ENCODE data around the gene CCDC177. TPM values are rescaled to one million over a fixed set of nuclear protein-coding genes. Genes with fewer than 3 reads are reported as not detected.

CCDC177 gene
- total RNA-seq, 1 donor from 2014 or later: not detected

DNA sequence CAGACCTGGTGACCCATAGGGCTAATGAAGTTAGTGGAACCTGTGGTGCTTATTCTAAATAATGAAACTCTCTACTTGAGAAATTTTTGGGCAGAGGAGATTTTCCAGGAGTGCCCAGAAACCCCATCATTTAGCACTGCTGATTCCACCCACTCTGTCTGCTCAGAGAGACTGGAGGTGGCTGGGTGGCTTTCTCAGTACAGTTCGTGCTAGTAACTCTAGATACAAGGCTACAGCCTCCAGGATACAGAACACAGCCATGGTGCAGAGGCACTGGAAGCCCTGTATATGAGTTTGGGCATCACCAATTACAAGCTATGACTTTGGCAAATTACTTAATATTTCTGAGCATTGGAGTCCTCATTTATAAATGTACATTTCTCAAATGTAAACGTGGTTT is 32.4 kb downstream of the CCDC177 start:
- Mint-ChIP-seq H3K27ac (no peak overlapping the region), H3K4me3 (no peak overlapping the region), H3K27me3 (peaks cover 23% of the 10 kb centered on the region), H3K36me3 (ENCODE audit: low read depth) (no peaks in the 10 kb centered on the region), H3K4me1 (peaks cover 17% of the 10 kb centered on the region), H3K9me3 (no peaks in the 10 kb centered on the region)
- intact Hi-C loops (cut with micrococcal nuclease): no loop called here
- peak; percentile 45 for DNase-seq

DNA sequence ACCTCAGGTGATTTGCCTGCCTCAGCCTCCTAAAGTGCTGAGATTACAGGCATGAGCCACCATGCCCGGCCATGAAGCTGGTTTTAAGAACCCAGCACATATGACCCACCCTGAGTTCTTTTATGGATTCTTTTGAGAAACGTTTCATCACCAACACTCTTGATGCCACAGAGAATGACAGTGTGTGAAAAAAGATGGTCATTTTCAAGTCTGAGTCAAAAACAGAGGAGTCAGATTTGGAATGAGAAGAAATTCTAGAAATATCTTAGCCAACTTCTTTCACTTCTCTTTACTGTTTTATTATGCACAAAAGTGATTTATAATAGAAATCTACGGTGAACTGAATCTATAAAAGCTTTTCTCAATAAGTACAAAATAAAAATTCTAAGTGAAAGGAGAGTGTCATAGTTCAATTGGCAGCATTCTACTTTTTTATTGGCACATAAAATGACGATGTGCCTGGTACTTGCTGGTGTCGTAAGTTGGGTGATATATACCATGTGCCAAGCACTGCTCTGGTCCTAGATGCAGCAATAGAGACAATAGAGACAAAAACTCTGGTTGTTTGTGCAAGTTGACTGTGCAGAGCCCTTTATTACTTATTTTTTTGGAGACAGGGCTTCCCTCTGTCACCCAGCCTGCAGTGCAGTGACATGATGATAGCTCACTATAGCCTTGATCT is 33.9 kb downstream of the CCDC177 start:
- Mint-ChIP-seq H3K9me3 (no peaks in the 10 kb centered on the region), H3K27me3 (peaks cover 20% of the 10 kb centered on the region), H3K4me3 (no peak overlapping the region), H3K4me1 (peaks cover 17% of the 10 kb centered on the region), H3K27ac (no peak overlapping the region), H3K36me3 (ENCODE audit: low read depth) (no peaks in the 10 kb centered on the region)
- intact Hi-C loops (cut with micrococcal nuclease): no loop called here
- DNase-seq: peak; percentile 22

DNA sequence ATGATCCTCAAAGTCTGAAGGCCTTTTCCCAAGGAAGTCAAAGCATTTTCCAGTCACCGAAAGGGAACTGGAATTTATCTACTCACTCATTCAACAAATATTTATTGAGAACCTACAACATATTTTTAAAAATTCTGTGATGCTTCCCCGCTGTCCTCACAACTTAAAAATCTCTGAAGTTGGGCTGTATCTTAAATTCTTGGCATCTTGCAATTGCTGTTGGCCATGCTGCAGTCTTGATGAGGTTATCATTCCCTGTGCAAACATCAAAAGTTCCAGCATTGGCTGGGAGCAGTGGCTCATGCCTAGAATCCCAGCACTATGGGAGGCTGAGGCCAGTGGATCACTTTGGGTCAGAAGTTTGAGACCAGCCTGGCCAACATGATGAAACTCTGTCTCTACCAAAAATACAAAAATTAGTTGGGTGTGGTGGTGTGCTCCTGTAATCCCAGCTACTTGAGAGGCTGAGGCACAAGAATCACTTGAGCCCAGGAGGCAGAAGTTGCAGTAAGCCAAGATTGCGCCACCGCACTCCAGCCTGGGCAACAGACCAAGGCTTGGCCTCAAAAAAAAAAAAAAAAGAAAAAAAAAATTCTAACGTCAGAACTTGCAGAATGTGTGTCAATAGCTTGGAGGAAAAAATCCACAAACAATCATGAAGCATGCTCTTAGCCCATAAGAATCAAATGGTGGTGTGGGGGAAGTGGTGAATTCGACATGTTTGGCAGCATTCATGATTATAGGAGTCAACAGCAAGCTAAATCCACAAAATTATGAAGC is 34.9 kb downstream of the CCDC177 start:
- H3K9me3 Mint-ChIP-seq: no peaks in the 10 kb centered on the region
- peaks cover 17% of the 10 kb centered on the region for H3K4me1 Mint-ChIP-seq
- peaks cover 28% of the 10 kb centered on the region for H3K27me3 Mint-ChIP-seq
- H3K4me3 Mint-ChIP-seq: no peak overlapping the region
- peak; percentile 28 for DNase-seq
- no peak overlapping the region for H3K27ac Mint-ChIP-seq
- intact Hi-C loops (cut with micrococcal nuclease): no loop called here
- H3K36me3 Mint-ChIP-seq (ENCODE audit: low read depth): no peaks in the 10 kb centered on the region

DNA sequence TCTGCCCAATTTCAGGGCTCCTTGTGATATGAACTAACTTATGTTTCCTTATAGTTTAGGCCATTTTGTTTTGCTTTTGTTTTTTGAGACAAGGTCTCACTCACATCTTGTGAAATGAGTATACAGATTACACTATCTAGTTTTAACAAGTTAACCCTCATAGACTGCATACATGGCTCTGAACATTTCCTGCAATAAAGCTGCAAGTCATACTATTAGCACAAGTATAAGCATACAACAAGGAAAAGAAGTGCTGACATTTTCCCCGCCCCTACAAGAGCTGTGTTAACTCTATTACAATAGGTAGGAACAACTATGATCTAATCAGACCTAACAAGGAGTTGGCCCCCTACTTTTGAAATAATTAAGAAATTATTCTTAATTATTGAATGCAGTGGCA is 35.9 kb downstream of the CCDC177 start:
- peak; percentile 31 for DNase-seq

DNA sequence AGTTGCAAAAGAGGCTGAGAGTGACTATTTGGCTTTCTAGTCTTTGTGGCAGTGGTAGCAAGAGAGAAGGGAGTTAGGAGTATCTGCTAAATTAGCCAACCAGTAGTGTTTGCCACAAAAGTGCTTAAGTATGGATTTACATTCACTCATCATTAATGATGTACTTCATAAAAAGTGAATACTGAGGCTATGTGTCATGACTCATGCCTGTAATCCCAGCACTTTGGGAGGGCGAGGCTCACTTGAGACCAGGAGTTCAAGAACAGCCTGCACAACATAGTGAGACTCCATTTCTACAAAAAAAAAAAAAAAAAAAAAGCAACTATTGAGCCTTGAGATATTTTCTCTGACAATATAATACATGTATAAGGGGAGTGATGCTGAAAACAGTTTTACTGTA is 36.8 kb downstream of the CCDC177 start:
- no peaks in the 10 kb centered on the region for H3K36me3 Mint-ChIP-seq (ENCODE audit: low read depth)
- intact Hi-C loops (cut with micrococcal nuclease): loop anchor here (1.0 kb wide), 1 partner anchor 42 kb away; no protein-coding TSS in a partner anchor
- no peaks in the 10 kb centered on the region for H3K4me1 Mint-ChIP-seq
- no peak overlapping the region for H3K4me3 Mint-ChIP-seq
- peaks cover 35% of the 10 kb centered on the region for H3K27me3 Mint-ChIP-seq
- H3K9me3 Mint-ChIP-seq: no peaks in the 10 kb centered on the region
- peak; percentile 31 for DNase-seq
- H3K27ac Mint-ChIP-seq: no peak overlapping the region

More for the DNA sequence above, 35.9 kb downstream of the CCDC177 start:
- Mint-ChIP-seq H3K4me3 (no peak overlapping the region), H3K9me3 (no peaks in the 10 kb centered on the region), H3K27me3 (peaks cover 30% of the 10 kb centered on the region), H3K36me3 (ENCODE audit: low read depth) (no peaks in the 10 kb centered on the region), H3K4me1 (peaks cover 7% of the 10 kb centered on the region), H3K27ac (no peak overlapping the region)
- intact Hi-C loops (cut with micrococcal nuclease): no loop called here

DNA sequence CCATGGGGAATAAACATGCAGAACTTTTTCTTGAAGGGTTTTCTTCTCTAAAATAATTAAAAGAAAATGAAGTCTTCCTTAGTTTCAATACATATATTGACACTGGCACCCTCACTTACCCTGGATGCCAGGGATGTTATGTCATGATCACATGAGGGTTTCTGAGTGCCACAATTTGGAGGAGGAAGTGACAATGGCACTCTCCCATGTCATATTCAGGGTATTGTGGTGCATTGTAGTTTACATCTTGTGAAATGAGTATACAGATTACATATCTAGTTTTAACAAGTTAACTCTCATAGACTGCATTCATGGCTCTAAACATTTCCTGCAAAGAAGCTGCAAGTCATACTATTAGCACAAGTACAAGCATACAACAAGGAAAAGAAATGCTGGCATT is 37.7 kb downstream of the CCDC177 start:
- no peaks in the 10 kb centered on the region for H3K36me3 Mint-ChIP-seq (ENCODE audit: low read depth)
- intact Hi-C loops (cut with micrococcal nuclease): loop anchor here (1.0 kb wide), 1 partner anchor 41 kb away; no protein-coding TSS in a partner anchor

DNA sequence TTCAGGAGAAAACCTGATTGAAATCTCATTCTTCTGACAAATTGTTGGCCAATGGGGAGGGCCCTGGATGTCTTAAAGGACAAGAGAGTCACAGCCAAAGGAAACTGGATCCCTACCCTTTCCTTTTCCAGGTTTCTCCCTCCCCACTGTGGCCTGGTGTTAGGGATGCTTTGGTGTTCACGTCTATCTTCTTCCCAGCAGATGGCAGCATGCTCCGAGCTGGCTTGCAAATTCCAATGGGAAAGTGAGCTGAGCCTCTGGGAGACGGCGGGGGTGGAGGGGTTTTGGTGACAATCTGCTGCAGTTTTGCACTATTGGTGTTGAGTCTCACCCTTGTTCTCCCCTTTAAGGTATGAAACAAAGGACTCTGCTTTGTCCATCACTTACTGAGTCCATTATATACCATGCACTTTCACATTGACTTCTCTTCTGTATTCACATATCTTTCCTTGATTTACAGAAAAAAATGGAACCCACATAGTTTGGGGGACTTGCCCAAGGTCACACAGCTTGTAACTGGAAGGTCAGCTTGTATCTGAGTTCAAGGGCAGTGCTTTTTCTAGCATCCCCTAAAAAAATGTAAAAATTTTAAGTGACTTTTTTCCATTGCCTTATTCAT is 39.3 kb downstream of the CCDC177 start:
- Mint-ChIP-seq H3K4me3 (no peak overlapping the region), H3K4me1 (peaks cover 3% of the 10 kb centered on the region), H3K36me3 (ENCODE audit: low read depth) (no peaks in the 10 kb centered on the region), H3K27me3 (peaks cover 50% of the 10 kb centered on the region), H3K27ac (no peak overlapping the region), H3K9me3 (no peaks in the 10 kb centered on the region)
- intact Hi-C loops (cut with micrococcal nuclease): no loop called here
- peak; percentile 44 for DNase-seq

More for the DNA sequence above, 37.7 kb downstream of the CCDC177 start:
- H3K4me1 Mint-ChIP-seq: peaks cover 1% of the 10 kb centered on the region
- H3K9me3 Mint-ChIP-seq: no peaks in the 10 kb centered on the region
- peak; percentile 12 for DNase-seq
- H3K27ac Mint-ChIP-seq: no peak overlapping the region
- H3K4me3 Mint-ChIP-seq: no peak overlapping the region
- H3K27me3 Mint-ChIP-seq: peaks cover 38% of the 10 kb centered on the region

DNA sequence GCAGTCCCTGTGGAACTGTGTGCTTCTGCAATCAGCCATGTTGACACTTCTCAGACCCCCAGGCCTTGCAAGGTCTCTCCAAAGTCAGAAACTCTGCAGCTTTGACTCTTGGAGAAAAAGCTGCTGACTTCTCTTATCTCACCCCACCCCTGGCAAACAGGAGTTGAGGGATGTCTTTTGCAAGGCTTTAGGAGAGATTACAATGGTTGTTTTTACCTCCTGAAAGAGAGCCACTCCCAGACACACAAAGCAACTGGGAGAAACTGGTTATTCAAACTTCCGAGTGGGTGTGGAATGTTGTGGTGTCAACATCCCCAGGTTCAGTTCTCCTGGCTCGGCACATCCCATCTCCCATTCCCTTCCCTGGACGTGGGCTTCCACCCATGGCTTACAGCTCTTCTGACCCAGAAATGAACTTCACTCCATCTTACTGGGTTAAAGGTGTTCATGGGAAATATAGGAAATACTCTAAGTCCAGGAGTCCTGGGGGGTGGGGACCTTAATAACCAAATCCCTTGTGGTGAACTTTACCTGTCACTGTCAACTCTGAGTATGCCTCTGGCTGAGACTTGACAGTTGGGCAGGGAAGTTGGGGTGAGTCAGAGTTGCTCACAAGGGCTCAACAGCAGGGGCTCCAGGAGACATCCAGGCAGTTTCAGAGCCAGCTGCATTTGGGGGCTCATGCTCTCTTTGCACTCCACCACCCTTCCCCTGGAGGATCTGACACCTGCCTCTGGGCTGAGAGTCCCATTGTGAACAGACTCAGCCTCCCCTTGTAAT is 41.9 kb downstream of the CCDC177 start:
- intact Hi-C loops (cut with micrococcal nuclease): no loop called here
- Mint-ChIP-seq H3K27me3 (peaks cover 47% of the 10 kb centered on the region), H3K4me1 (peaks cover 3% of the 10 kb centered on the region), H3K27ac (no peak overlapping the region), H3K9me3 (no peaks in the 10 kb centered on the region), H3K4me3 (no peak overlapping the region), H3K36me3 (ENCODE audit: low read depth) (no peaks in the 10 kb centered on the region)
- DNase-seq: no peak

DNA sequence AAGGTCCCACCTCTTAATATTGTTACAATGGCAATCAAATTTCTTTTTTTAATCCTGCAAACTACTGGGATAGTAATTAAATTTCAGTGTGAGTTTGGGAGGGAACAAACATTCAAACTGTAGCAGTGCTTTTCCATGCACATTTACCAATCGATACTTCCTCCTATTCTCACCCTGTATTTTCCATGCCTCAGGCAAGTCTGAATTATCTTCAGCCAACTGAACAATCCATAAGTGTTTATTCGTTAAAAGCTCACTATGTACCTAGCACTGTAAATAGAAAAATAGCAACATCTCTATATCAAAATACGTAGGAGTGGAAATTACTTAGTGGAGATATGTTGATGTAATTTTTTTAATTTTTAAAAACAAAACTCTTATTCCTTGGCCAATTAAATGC is 43.5 kb downstream of the CCDC177 start:
- peaks cover 3% of the 10 kb centered on the region for H3K4me1 Mint-ChIP-seq
- no peaks in the 10 kb centered on the region for H3K9me3 Mint-ChIP-seq
- no peak overlapping the region for H3K4me3 Mint-ChIP-seq
- peaks cover 35% of the 10 kb centered on the region for H3K27me3 Mint-ChIP-seq
- H3K36me3 Mint-ChIP-seq (ENCODE audit: low read depth): no peaks in the 10 kb centered on the region
- no peak overlapping the region for H3K27ac Mint-ChIP-seq
- intact Hi-C loops (cut with micrococcal nuclease): no loop called here
- no peak for DNase-seq

DNA sequence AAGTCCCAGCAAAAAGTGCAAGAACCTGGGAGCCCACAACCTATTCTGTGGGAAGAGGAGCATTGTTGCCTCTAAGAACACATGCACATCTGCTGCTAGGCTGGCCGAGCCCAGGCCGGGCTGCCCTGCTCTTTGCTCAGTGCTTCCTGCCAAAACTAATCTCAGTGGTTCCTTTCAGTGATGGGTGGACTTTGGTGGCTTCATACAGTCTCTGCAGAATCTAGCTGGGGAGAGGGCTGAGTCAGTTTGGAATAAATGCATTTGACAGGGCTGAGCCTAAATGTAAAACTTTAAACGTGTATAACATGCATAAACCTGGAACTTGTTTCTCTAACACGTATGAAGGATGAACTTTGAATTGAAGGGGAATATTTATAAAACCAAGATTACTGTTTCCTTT is 44.6 kb downstream of the CCDC177 start:
- no peaks in the 10 kb centered on the region for H3K36me3 Mint-ChIP-seq (ENCODE audit: low read depth)
- H3K27ac Mint-ChIP-seq: no peak overlapping the region
- no peak for DNase-seq
- H3K9me3 Mint-ChIP-seq: no peaks in the 10 kb centered on the region
- H3K4me1 Mint-ChIP-seq: peaks cover 3% of the 10 kb centered on the region
- intact Hi-C loops (cut with micrococcal nuclease): no loop called here
- no peak overlapping the region for H3K4me3 Mint-ChIP-seq
- H3K27me3 Mint-ChIP-seq: peaks cover 28% of the 10 kb centered on the region

DNA sequence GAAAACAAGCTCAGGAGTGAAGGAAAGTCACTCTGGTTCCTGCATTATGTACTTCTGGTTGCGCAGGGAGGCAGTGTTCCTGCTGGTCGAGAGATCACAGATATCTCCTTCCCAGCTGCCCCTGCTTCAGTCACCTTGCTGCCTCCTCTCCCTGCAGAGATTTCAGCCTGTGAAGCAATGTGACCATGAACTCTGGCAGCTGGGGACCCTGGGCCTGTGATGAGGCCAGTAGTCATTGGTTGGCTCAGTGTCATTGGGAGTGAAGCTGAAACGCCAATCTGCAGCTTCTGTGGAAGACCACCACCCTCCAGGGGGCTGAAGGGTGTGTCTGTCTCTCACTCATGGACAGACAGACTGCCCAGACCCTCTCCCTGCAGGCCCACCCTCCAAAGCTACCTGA is 45.1 kb downstream of the CCDC177 start:
- H3K27me3 Mint-ChIP-seq: peaks cover 25% of the 10 kb centered on the region
- no peak overlapping the region for H3K4me3 Mint-ChIP-seq
- H3K36me3 Mint-ChIP-seq (ENCODE audit: low read depth): no peaks in the 10 kb centered on the region
- H3K27ac Mint-ChIP-seq: no peak overlapping the region
- no peaks in the 10 kb centered on the region for H3K9me3 Mint-ChIP-seq
- intact Hi-C loops (cut with micrococcal nuclease): no loop called here
- DNase-seq: peak; percentile 49
- peaks cover 3% of the 10 kb centered on the region for H3K4me1 Mint-ChIP-seq

DNA sequence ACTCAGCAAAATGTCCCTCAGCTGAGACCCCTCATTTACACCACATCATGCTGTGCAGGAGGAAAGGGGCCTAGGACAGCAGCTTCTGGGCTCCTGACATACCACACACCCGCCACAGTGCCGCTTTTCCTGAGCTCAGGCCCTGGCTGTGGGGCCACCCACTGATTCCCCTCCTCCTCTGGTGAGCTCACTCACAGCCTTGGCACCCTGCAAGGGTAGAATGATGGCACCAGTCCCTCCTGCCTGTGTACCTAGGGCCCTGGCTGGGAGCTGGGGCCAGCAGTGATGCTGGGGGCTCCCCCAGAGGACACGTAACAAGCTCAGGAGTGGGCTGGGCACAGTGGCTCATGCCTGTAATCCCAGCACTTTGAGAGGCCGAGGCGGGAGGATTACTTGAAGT is 45.7 kb downstream of the CCDC177 start:
- Mint-ChIP-seq H3K4me1 (peaks cover 3% of the 10 kb centered on the region), H3K27ac (no peak overlapping the region), H3K9me3 (no peaks in the 10 kb centered on the region), H3K27me3 (peaks cover 24% of the 10 kb centered on the region), H3K4me3 (no peak overlapping the region), H3K36me3 (ENCODE audit: low read depth) (no peaks in the 10 kb centered on the region)
- DNase-seq: peak; percentile 42
- intact Hi-C loops (cut with micrococcal nuclease): no loop called here

DNA sequence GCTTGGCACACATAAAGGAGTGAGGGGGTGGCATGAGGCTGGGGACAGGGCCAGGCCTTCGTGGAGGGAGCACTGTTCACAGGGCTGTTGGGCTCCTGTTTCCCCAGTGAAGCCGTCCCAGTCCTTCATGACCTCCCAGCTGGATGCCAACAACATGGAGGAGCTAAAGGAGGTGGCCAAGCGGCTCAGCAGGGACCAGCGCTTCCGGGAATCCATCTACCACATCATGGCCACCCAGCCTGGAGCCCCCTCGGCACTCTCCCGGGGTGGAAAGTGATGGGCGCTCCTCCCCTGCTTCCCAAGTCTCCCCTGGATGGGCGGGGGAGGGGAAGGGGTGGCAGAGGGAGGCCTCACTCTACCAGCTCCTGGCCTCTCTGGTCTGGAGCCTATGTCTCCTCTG is 46.5 kb downstream of the CCDC177 start:
- H3K27me3 Mint-ChIP-seq: peaks cover 17% of the 10 kb centered on the region
- no peaks in the 10 kb centered on the region for H3K36me3 Mint-ChIP-seq (ENCODE audit: low read depth)
- H3K4me3 Mint-ChIP-seq: no peak overlapping the region
- DNase-seq: no peak
- intact Hi-C loops (cut with micrococcal nuclease): no loop called here
- H3K4me1 Mint-ChIP-seq: peaks cover 3% of the 10 kb centered on the region
- H3K9me3 Mint-ChIP-seq: no peaks in the 10 kb centered on the region
- no peak overlapping the region for H3K27ac Mint-ChIP-seq

All from activated CD4-positive, alpha-beta T cell treated with anti-CD3 and anti-CD28 coated beads, Interleukin-2, amount 10 ng/mL, durations not matched to agents 24 days and 14 days (primary cell).